Measurements from ENCODE around the gene NARS2.

DNA sequence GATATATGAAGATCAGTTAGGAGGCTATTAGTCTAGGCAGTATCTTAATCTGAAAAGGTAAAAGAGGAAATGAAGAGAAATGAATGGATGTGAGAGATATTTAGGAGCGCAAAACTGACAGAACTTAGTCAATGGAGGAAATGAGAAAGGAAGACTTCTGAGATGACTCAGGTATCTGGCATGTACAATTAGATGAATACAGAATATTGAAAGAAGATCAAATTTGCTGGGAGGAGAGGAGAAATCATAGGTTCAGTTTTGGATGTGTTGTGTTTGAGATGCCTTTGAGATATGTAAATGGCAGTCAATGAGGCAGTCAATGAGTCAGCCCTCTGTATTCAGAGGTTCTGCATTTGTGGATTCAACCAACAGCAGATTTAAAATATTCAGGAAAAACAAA, 114.2 kb downstream of the NARS2 start:
- TF ChIP-seq, protein P1, sequence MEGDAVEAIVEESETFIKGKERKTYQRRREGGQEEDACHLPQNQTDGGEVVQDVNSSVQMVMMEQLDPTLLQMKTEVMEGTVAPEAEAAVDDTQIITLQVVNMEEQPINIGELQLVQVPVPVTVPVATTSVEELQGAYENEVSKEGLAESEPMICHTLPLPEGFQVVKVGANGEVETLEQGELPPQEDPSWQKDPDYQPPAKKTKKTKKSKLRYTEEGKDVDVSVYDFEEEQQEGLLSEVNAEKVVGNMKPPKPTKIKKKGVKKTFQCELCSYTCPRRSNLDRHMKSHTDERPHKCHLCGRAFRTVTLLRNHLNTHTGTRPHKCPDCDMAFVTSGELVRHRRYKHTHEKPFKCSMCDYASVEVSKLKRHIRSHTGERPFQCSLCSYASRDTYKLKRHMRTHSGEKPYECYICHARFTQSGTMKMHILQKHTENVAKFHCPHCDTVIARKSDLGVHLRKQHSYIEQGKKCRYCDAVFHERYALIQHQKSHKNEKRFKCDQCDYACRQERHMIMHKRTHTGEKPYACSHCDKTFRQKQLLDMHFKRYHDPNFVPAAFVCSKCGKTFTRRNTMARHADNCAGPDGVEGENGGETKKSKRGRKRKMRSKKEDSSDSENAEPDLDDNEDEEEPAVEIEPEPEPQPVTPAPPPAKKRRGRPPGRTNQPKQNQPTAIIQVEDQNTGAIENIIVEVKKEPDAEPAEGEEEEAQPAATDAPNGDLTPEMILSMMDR (IDR thresholded peaks at IDR 0.05): no peak
- TF ChIP-seq POLR2A (IDR thresholded peaks at IDR 0.05): no peak

Measured in thyroid gland (tissue), 4 donors.